HFF-Myc (cell line): ENCODE measurements around the gene MYH10.

Experiments used
- DNase-seq: peaks from one replicate; pipeline ENCODE4 v3.0.0-alpha.2; 2011; ENCODE audit warnings: low read depth; ENCODE audit errors: extremely low read depth
- H3K4me3 ChIP-seq: replicated peaks from 2 replicates; pipeline ENCODE4 v1.5.1; 2011; ENCODE audit warnings: low read depth, mild to moderate bottlenecking, control low read depth, low read length
- TF ChIP-seq, protein P1 (sequence below): IDR thresholded peaks from 2 replicates; pipeline ENCODE4 v1.5.1; 2012; ENCODE audit warnings: mild to moderate bottlenecking, low read depth, low read length, control low read depth; ENCODE audit errors: missing control alignments

MYH10 gene

DNA sequence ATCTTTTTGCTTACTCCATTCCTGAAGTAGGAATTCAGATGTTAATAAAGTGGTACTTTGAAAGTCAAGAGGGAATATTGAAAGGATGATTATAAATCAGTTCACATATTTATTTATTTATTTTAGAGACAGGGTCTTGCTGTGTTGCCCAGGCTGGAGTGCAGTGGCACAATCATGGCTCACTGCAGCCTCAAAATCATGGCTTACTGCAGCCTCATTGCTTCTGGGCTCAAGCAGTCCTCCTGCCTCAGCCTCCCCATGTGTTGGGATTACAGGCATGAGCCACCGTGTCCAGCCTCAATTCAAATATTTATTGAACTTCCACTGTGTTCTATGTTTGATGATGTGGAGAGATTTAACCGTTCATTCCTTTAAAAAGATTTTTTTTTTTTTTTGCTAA, 188.2 kb downstream of the MYH10 start:
- TF ChIP-seq, protein P1, sequence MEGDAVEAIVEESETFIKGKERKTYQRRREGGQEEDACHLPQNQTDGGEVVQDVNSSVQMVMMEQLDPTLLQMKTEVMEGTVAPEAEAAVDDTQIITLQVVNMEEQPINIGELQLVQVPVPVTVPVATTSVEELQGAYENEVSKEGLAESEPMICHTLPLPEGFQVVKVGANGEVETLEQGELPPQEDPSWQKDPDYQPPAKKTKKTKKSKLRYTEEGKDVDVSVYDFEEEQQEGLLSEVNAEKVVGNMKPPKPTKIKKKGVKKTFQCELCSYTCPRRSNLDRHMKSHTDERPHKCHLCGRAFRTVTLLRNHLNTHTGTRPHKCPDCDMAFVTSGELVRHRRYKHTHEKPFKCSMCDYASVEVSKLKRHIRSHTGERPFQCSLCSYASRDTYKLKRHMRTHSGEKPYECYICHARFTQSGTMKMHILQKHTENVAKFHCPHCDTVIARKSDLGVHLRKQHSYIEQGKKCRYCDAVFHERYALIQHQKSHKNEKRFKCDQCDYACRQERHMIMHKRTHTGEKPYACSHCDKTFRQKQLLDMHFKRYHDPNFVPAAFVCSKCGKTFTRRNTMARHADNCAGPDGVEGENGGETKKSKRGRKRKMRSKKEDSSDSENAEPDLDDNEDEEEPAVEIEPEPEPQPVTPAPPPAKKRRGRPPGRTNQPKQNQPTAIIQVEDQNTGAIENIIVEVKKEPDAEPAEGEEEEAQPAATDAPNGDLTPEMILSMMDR = no peak
- no peak overlapping the region for H3K4me3 ChIP-seq
- no peak for DNase-seq

DNA sequence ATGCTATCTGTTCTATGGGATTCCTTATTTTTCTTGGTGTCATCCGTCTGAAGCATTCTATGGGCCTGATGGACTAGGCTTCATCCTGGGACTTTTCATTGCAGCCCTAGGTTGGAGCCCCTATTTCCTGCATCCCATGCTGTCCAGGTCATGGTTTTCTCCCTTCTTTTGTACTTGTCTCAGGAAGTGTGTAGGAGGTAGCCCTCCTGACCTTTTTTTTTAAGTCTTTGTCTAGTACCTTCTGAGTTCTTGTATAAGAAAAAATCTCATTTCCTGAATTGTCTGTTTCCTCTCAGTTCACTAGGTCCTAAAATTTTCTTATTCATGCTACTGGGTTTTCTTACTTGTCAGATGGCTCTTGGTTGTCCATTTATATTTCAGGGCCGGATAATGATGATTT, 188.8 kb downstream of the MYH10 start:
- TF ChIP-seq, protein P1 = no peak
- DNase-seq = no peak
- H3K4me3 ChIP-seq = no peak overlapping the region

DNA sequence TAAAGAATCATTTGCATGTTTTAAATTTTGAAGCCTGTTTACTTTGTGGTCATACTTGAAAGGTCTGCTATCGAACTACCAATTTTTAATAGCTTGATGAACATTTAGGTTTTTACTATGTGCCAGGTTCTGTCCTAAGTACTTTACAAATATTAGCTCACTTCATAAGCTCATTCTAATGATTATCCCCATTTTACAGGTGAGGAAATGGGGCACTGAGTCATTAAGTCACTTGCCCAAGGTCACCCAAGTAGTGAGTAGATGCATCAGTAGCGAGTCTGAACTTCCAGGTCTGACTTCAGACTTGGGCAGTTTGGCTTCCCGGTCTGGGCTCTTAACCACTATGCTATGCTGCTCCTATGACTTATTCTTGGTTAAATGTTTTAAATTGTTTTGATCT, 190.8 kb downstream of the MYH10 start:
- no peak for DNase-seq
- TF ChIP-seq, protein P1 = no peak
- no peak overlapping the region for H3K4me3 ChIP-seq

DNA sequence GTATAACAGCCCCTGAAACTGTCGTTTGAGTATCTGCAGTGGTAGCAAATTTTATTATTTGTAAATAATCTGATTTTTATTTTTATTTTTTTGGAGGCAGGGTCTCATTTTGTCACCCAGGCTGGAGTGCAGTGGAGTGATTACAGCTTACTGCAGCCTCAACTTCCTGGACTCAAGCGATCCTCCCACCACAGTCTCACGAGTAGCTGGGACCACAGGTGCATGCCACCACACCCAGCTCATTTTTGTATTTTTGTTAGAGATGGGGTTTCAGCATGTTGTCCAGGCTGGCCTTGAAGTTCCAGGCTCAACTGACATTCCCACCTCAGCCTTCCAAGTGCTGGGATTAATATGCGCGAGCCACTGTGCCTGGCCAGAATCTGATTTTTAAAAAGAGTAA, 192.1 kb downstream of the MYH10 start:
- no peak for DNase-seq

DNA sequence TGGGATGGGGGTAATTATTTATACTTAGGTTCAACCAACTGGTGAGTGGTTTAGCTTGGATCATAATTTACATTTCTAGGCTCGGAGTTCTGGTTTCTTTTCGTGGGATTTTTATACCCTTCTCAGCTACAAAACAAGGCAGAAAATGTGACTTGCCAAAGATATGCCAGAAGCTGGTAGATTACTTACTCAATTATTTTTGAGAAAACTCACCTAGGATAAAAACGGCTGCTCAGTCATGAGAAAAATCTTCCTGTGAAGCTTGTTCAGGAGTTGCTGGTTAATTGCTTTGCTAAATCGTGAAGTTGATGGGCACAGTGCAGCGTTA, 193.7 kb downstream of the MYH10 start:
- H3K4me3 ChIP-seq = peak overlapping the region; percentile 89
- DNase-seq = no peak
- TF ChIP-seq, protein P1 = no peak

More for the DNA sequence above, 192.1 kb downstream of the MYH10 start:
- TF ChIP-seq, protein P1 = no peak
- H3K4me3 ChIP-seq = no peak overlapping the region

DNA sequence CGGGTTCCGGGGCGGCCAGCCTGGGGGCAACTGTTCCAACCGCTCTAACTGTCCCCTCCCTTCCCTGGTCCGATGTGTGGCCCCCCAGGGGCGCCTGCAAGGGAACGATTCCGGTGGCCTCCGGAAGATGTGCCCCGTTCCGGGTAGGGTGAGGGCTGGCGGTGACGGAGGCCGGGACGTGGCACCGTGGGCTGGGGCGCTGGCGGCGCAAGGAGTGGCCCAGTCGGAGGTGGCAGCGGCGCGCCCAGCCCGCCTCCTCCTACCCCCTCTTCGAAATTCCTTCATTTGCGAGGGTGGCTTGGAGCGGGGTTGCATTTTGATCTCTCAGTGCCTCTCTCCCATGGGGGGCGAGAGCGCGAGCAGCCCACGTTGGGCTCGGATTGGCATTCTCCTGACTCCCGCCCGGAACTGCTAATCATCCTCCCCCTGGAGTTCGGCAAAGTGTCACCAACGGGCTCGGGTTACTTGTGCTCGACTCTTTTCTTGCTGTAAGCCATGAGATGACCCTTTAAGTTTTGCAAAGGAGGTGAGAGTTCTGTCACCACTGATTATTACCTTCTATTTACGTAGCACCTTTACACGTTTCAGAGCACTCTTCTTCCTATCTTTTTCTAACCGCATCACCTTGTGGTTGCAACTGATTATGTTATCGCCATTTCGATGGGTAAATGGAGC, 194.2 kb downstream of the MYH10 start:
- DNase-seq = no peak
- TF ChIP-seq, protein P1 = no peak
- peak overlapping the region; percentile 89 for H3K4me3 ChIP-seq
